Calu3 (cell line): Measurements from ENCODE around the gene PFN2. TPM values are rescaled to one million over a fixed set of nuclear protein-coding genes. Genes with fewer than 3 reads are reported as not detected.

Experiments
- BruUV-seq: library from RNA; stranded (reverse); fragments of 400-500 nt; replicated peaks from 2 replicates; lab custom pipeline; 2021; lab: Mats Ljungman, UMichigan
- CTCF ChIA-PET: fragments of 300-600 bp; sonication (Branson Sonifier 250); formaldehyde crosslinking; loops from one replicate; lab custom pipeline; 2022; ENCODE audit warnings: antibody characterized with exemption; lab: Charles Lee
- DNase-seq: peaks from one replicate; pipeline ENCODE4 v3.0.0; 2022
- H3K27ac Mint-ChIP-seq: one replicate; pipeline ENCODE4 v1.8.0; 2022; ENCODE audit warnings: mixed read lengths; ENCODE audit not compliant: unreplicated experiment
- H3K27me3 Mint-ChIP-seq: one replicate; pipeline ENCODE4 v1.8.0; 2022; ENCODE audit warnings: mixed read lengths; ENCODE audit not compliant: unreplicated experiment
- H3K36me3 Mint-ChIP-seq: one replicate; pipeline ENCODE4 v1.8.0; 2022; ENCODE audit warnings: mild to moderate bottlenecking, moderate library complexity, mixed read lengths; ENCODE audit not compliant: insufficient read depth, unreplicated experiment
- H3K4me1 Mint-ChIP-seq: one replicate; pipeline ENCODE4 v1.8.0; 2022; ENCODE audit warnings: mild to moderate bottlenecking, low read depth, mixed read lengths; ENCODE audit not compliant: unreplicated experiment
- H3K4me3 Mint-ChIP-seq: one replicate; pipeline ENCODE4 v1.8.0; 2022; ENCODE audit warnings: mild to moderate bottlenecking, low read depth, moderate library complexity, mixed read lengths; ENCODE audit not compliant: unreplicated experiment
- H3K9me3 Mint-ChIP-seq: one replicate; pipeline ENCODE4 v1.8.0; 2022; ENCODE audit warnings: low read depth, mixed read lengths; ENCODE audit not compliant: unreplicated experiment
- CTCF ChIP-seq: fragments of 200-600 bp; IDR thresholded peaks from one replicate; pipeline ENCODE4 v1.8.0; 2022; ENCODE audit warnings: antibody characterized with exemption; ENCODE audit not compliant: unreplicated experiment
- intact Hi-C: fragments of 100-400 bp; cut with micrococcal nuclease; formaldehyde crosslinking; loops from one replicate; pipeline ENCODE4 v1.10.0; 2022; ENCODE audit not compliant: unreplicated experiment
- total RNA-seq: library from RNA; stranded (reverse); gene quantifications from 2 replicates; pipeline ENCODE4 v1.2.3, GENCODE V29; 2022

Gene PFN2
- total RNA-seq, 1 experiment from 2014 or later = 225 TPM

GRCh38 chr3:149934524-149934923, 36.2 kb downstream of the PFN2 start:
- H3K4me3 Mint-ChIP-seq = no peak overlapping the region
- H3K27me3 Mint-ChIP-seq = no peaks in the 10 kb centered on the region
- peaks cover 14% of the 10 kb centered on the region for H3K36me3 Mint-ChIP-seq
- no peak for DNase-seq
- no peaks in the 10 kb centered on the region for H3K4me1 Mint-ChIP-seq
- no TSS peak for BruUV-seq
- intact Hi-C loops = no loop called here
- TF ChIP-seq CTCF = no peak
- CTCF ChIA-PET = no interaction called here
- no peak overlapping the region for H3K27ac Mint-ChIP-seq
- peaks cover 6% of the 10 kb centered on the region for H3K9me3 Mint-ChIP-seq

GRCh38 chr3:149933858-149934257, 36.8 kb downstream of the PFN2 start:
- no peak for TF ChIP-seq CTCF
- CTCF ChIA-PET = interaction anchor here (0.7 kb wide), 1 partner anchor 402 kb away, joined by 3 read pairs; no protein-coding TSS in a partner anchor
- BruUV-seq = no TSS peak
- Mint-ChIP-seq H3K4me3 (no peak overlapping the region), H3K27me3 (no peaks in the 10 kb centered on the region), H3K9me3 (peaks cover 6% of the 10 kb centered on the region), H3K36me3 (peaks cover 14% of the 10 kb centered on the region), H3K4me1 (no peaks in the 10 kb centered on the region), H3K27ac (no peak overlapping the region)
- no peak for DNase-seq
- intact Hi-C loops = no loop called here

GRCh38 chr3:149933008-149933407, 37.7 kb downstream of the PFN2 start:
- BruUV-seq = no TSS peak
- intact Hi-C loops = no loop called here
- H3K27ac Mint-ChIP-seq = no peak overlapping the region
- CTCF ChIA-PET = no interaction called here
- TF ChIP-seq CTCF = no peak
- H3K36me3 Mint-ChIP-seq = peaks cover 14% of the 10 kb centered on the region
- H3K27me3 Mint-ChIP-seq = no peaks in the 10 kb centered on the region
- no peak for DNase-seq
- H3K4me1 Mint-ChIP-seq = no peaks in the 10 kb centered on the region
- peaks cover 6% of the 10 kb centered on the region for H3K9me3 Mint-ChIP-seq
- no peak overlapping the region for H3K4me3 Mint-ChIP-seq

GRCh38 chr3:149920119-149920518, 50.6 kb downstream of the PFN2 start:
- Mint-ChIP-seq H3K4me1 (no peaks in the 10 kb centered on the region), H3K4me3 (no peak overlapping the region), H3K36me3 (peaks cover 10% of the 10 kb centered on the region), H3K27me3 (no peaks in the 10 kb centered on the region), H3K9me3 (no peaks in the 10 kb centered on the region), H3K27ac (no peak overlapping the region)
- CTCF ChIA-PET = interaction anchor here (0.6 kb wide), 1 partner anchor 14 kb away, joined by 4 read pairs; no protein-coding TSS in a partner anchor
- no peak for DNase-seq
- no TSS peak for BruUV-seq
- TF ChIP-seq CTCF = no peak
- intact Hi-C loops = no loop called here
